HepG2 (cell line): Measurements from ENCODE around the gene FNDC8. TPM values are rescaled to one million over a fixed set of nuclear protein-coding genes. Genes with fewer than 3 reads are reported as not detected.
A peak's percentile ranks its signal among the peaks of the same experiment; 100 is the strongest.

Source experiments
- ATRX ChIP-seq: sonication (generic); formaldehyde crosslinking; IDR thresholded peaks from 2 replicates; pipeline ENCODE4 v1.4.0; 2020; ENCODE audit warnings: missing genetic modification reagents, borderline replicate concordance
- BRF2 ChIP-seq: sonication (generic); formaldehyde crosslinking; IDR thresholded peaks from 2 replicates; pipeline ENCODE4 v1.8.1; 2022; ENCODE audit warnings: mild to moderate bottlenecking, missing genetic modification reagents
- GTF2F1 ChIP-seq: fragments of 150-350 bp; IDR thresholded peaks from 2 replicates; pipeline ENCODE4 v1.6.1; 2014; ENCODE audit warnings: low read length
- HCFC1 ChIP-seq: fragments of 150-350 bp; IDR thresholded peaks from 2 replicates; pipeline ENCODE4 v1.6.1; 2014; ENCODE audit warnings: low read depth, low read length
- HDAC1 ChIP-seq: sonication (generic); formaldehyde crosslinking; IDR thresholded peaks from 2 replicates; pipeline ENCODE4 v1.5.1; 2020; ENCODE audit warnings: mild to moderate bottlenecking, missing genetic modification reagents
- HNF4G ChIP-seq, 2 experiments: sonication (generic) in 1 of 2; formaldehyde crosslinking in 1 of 2; IDR thresholded peaks; 2 replicates each; pipeline versions ENCODE4 v1.4.0 to v1.6.1; 2011 to 2020; ENCODE audit warnings: borderline replicate concordance in 2 of 2, low read depth in 2 of 2, mild to moderate bottlenecking in 2 of 2, low read length in 1 of 2, missing genetic modification reagents in 1 of 2, moderate library complexity in 1 of 2
- KAT2B ChIP-seq: fragments of 150-350 bp; IDR thresholded peaks from 2 replicates; pipeline ENCODE4 v1.6.1; 2014; ENCODE audit warnings: low read depth, low read length, borderline replicate concordance
- MAFF ChIP-seq: IDR thresholded peaks from 2 replicates; pipeline ENCODE4 v1.6.1; 2011; ENCODE audit warnings: low read depth, low read length, improper control_type of control experiment
- NR2C2 ChIP-seq: sonication (generic); formaldehyde crosslinking; IDR thresholded peaks from 2 replicates; pipeline ENCODE4 v1.4.0; 2020; ENCODE audit warnings: missing genetic modification reagents, mild to moderate bottlenecking, moderate library complexity, borderline replicate concordance
- PHF5A ChIP-seq: IDR thresholded peaks from one replicate; pipeline ENCODE4 v1.6.1; 2018; ENCODE audit warnings: low read depth, missing genetic modification reagents; ENCODE audit not compliant: unreplicated experiment
- RBFOX2 ChIP-seq: fragments of 200-400 bp; formaldehyde crosslinking; IDR thresholded peaks from 2 replicates; pipeline ENCODE4 v1.6.1; 2017; ENCODE audit warnings: low read depth, mild to moderate bottlenecking, low read length
- SRSF1 ChIP-seq: fragments of 200-400 bp; formaldehyde crosslinking; optimal IDR thresholded peaks from 2 replicates; pipeline ENCODE3; 2017; ENCODE audit warnings: mild to moderate bottlenecking, low read depth, low read length, moderate library complexity
- ZNF292 ChIP-seq: sonication (generic); formaldehyde crosslinking; IDR thresholded peaks from 2 replicates; pipeline ENCODE4 v1.8.1; 2022; ENCODE audit warnings: mild to moderate bottlenecking, low read depth, missing genetic modification reagents, borderline replicate concordance
- ZNF382 ChIP-seq: sonication (generic); formaldehyde crosslinking; IDR thresholded peaks from 2 replicates; pipeline ENCODE4 v1.5.0; 2020; ENCODE audit warnings: missing genetic modification reagents, mild to moderate bottlenecking, borderline replicate concordance
- ZNF552 ChIP-seq: sonication (generic); formaldehyde crosslinking; IDR thresholded peaks from 2 replicates; pipeline ENCODE4 v1.9.0; 2022; ENCODE audit warnings: missing genetic modification reagents, mild to moderate bottlenecking, borderline replicate concordance
- ZNF557 ChIP-seq: sonication (generic); formaldehyde crosslinking; IDR thresholded peaks from 2 replicates; pipeline ENCODE4 v1.4.0; 2020; ENCODE audit warnings: missing genetic modification reagents
- ZNF598 ChIP-seq: sonication (generic); formaldehyde crosslinking; IDR thresholded peaks from 2 replicates; pipeline ENCODE4 v1.5.1; 2020; ENCODE audit warnings: mild to moderate bottlenecking, missing genetic modification reagents, borderline replicate concordance
- ZNF614 ChIP-seq: IDR thresholded peaks from 2 replicates; pipeline ENCODE4 v1.6.1; 2018; ENCODE audit warnings: missing biosample characterization, missing genetic modification reagents, inconsistent platforms, borderline replicate concordance
- ZNF775 ChIP-seq: sonication (generic); formaldehyde crosslinking; IDR thresholded peaks from 2 replicates; pipeline ENCODE4 v1.4.0; 2020; ENCODE audit warnings: missing genetic modification reagents, mild to moderate bottlenecking, moderate library complexity, borderline replicate concordance
- ZSCAN30 ChIP-seq: sonication (generic); formaldehyde crosslinking; IDR thresholded peaks from 2 replicates; pipeline ENCODE4 v1.5.0; 2020; ENCODE audit warnings: mild to moderate bottlenecking, missing genetic modification reagents
- polyA plus RNA-seq, 8 experiments: library from polyadenylated mRNA; depleted of rRNA in 3 of 8; stranded (reverse) in 7 of 8; unstranded in 1 of 8; fragments of >200 nt; fragmentation: Illumina TruSeq in 4 of 8; extraction: Trizol in 4 of 8; gene quantifications; 2 replicates each; pipeline versions ENCODE4 v1.2.1 to v1.2.3, GENCODE V29; 2011 to 2016; ENCODE audit warnings: low read depth in 4 of 8, missing spikeins in 1 of 8, mixed read lengths in 1 of 8; ENCODE audit not compliant: insufficient read depth in 1 of 8
- total RNA-seq, 5 experiments: library from RNA; depleted of rRNA; stranded (reverse); fragments of >200 nt; fragmentation: Illumina TruSeq; extraction: Trizol; gene quantifications; 2 replicates each; pipeline ENCODE4 v1.2.3, GENCODE V29; 2016; ENCODE audit warnings: low read depth in 1 of 5
- TF ChIP-seq, protein P1 (sequence below): sonication (generic); formaldehyde crosslinking; IDR thresholded peaks from 2 replicates; pipeline ENCODE4 v1.4.0; 2020; ENCODE audit warnings: missing genetic modification reagents, borderline replicate concordance
- TF ChIP-seq, protein P2 (sequence below): sonication (generic); formaldehyde crosslinking; IDR thresholded peaks from 2 replicates; pipeline ENCODE4 v1.9.0; 2021; ENCODE audit warnings: missing genetic modification reagents, mild to moderate bottlenecking, borderline replicate concordance

Gene FNDC8
- total and polyA plus RNA-seq, 2 of the 13 experiments (the other 11 are each of a cell fraction or from before 2014, with no cell fraction given): not detected

GRCh38 chr17:35141681-35142466 lies 20.5 kb downstream of the FNDC8 start, which contains the start of gene NLE1 (continued):
- TF ChIP-seq ZNF552 (CRISPR knock-in tag) (peak; percentile 17; the same call in 1 of the 2 replicates), ZNF775 (CRISPR knock-in tag) (peak; percentile 76; the same call in 1 of the 2 replicates), KAT2B (no peak), ZNF382 (CRISPR knock-in tag) (no peak), BRF2 (no peak), ATRX (CRISPR knock-in tag) (no peak), ZSCAN30 (CRISPR knock-in tag) (no peak), PHF5A (CRISPR knock-in tag) (peak; percentile 87), MAFF (no peak), GTF2F1 (no peak), HNF4G (IDR thresholded peaks at IDR 0.05; ENCODE audit: borderline replicate concordance, low read depth, low read length) (no peak), HNF4G (CRISPR knock-in tag; IDR thresholded peaks at IDR 0.05; ENCODE audit: borderline replicate concordance, low read depth) (no peak; the same call in 1 of the 2 replicates), ZNF614 (0 out of 2 replicates have a peak, but pooled peaks have one; percentile 46), ZNF598 (CRISPR knock-in tag) (peak; percentile 17; the same call in 1 of the 2 replicates), NR2C2 (CRISPR knock-in tag) (peak; percentile 79; the same call in 1 of the 2 replicates), HCFC1 (peak; percentile 27; the same call in 1 of the 2 replicates), ZNF292 (no peak), RBFOX2 (peak; percentile 94), ZNF557 (CRISPR knock-in tag) (no peak), HDAC1 (CRISPR knock-in tag) (peak; percentile 97), SRSF1 (no peak)
- TF ChIP-seq, protein P1, sequence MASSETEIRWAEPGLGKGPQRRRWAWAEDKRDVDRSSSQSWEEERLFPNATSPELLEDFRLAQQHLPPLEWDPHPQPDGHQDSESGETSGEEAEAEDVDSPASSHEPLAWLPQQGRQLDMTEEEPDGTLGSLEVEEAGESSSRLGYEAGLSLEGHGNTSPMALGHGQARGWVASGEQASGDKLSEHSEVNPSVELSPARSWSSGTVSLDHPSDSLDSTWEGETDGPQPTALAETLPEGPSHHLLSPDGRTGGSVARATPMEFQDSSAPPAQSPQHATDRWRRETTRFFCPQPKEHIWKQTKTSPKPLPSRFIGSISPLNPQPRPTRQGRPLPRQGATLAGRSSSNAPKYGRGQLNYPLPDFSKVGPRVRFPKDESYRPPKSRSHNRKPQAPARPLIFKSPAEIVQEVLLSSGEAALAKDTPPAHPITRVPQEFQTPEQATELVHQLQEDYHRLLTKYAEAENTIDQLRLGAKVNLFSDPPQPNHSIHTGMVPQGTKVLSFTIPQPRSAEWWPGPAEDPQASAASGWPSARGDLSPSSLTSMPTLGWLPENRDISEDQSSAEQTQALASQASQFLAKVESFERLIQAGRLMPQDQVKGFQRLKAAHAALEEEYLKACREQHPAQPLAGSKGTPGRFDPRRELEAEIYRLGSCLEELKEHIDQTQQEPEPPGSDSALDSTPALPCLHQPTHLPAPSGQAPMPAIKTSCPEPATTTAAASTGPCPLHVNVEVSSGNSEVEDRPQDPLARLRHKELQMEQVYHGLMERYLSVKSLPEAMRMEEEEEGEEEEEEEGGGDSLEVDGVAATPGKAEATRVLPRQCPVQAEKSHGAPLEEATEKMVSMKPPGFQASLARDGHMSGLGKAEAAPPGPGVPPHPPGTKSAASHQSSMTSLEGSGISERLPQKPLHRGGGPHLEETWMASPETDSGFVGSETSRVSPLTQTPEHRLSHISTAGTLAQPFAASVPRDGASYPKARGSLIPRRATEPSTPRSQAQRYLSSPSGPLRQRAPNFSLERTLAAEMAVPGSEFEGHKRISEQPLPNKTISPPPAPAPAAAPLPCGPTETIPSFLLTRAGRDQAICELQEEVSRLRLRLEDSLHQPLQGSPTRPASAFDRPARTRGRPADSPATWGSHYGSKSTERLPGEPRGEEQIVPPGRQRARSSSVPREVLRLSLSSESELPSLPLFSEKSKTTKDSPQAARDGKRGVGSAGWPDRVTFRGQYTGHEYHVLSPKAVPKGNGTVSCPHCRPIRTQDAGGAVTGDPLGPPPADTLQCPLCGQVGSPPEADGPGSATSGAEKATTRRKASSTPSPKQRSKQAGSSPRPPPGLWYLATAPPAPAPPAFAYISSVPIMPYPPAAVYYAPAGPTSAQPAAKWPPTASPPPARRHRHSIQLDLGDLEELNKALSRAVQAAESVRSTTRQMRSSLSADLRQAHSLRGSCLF: no peak
- TF ChIP-seq, protein P2, sequence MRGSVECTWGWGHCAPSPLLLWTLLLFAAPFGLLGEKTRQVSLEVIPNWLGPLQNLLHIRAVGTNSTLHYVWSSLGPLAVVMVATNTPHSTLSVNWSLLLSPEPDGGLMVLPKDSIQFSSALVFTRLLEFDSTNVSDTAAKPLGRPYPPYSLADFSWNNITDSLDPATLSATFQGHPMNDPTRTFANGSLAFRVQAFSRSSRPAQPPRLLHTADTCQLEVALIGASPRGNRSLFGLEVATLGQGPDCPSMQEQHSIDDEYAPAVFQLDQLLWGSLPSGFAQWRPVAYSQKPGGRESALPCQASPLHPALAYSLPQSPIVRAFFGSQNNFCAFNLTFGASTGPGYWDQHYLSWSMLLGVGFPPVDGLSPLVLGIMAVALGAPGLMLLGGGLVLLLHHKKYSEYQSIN (CRISPR knock-in tag): no peak
